ENCODE measurements around the gene MRPL12. TPM values are rescaled to one million over a fixed set of nuclear protein-coding genes. Genes with fewer than 3 reads are reported as not detected.

Gene MRPL12
- total and polyA plus RNA-seq, 2 of the 13 experiments (the other 11 are each of a cell fraction or from before 2014, with no cell fraction given) = 39.1 to 94.1 TPM

GRCh38 chr17:81733507-81734404 is 30.6 kb downstream of the MRPL12 start (continued):
- peak; percentile 68 for TF ChIP-seq ZBTB33 (CRISPR knock-in tag; IDR thresholded peaks at IDR 0.05)
- TF ChIP-seq RFXAP (CRISPR knock-in tag; IDR thresholded peaks at IDR 0.05; ENCODE audit: borderline replicate concordance) = peak; percentile 62; the same call in 1 of the 2 replicates
- no peak for TF ChIP-seq NR1H2 (CRISPR knock-in tag; IDR thresholded peaks at IDR 0.05; ENCODE audit: borderline replicate concordance, low read depth)
- TF ChIP-seq JARID2 (CRISPR knock-in tag; IDR thresholded peaks at IDR 0.05; ENCODE audit: insufficient replicate concordance) = peak; percentile 51
- peak; percentile 34; the same call in 1 of the 2 replicates for TF ChIP-seq FOXK1 (CRISPR knock-in tag; IDR thresholded peaks at IDR 0.05; ENCODE audit: borderline replicate concordance, low read depth)
- no peak for TF ChIP-seq ZBTB40 (IDR thresholded peaks at IDR 0.05)
- peak; percentile 51; the same call in 1 of the 2 replicates for TF ChIP-seq ZBTB40 (CRISPR knock-in tag; IDR thresholded peaks at IDR 0.05)
- TF ChIP-seq HBP1 (CRISPR knock-in tag; IDR thresholded peaks at IDR 0.05; ENCODE audit: low read depth) = 0 out of 2 replicates have a peak, but pooled peaks have one; percentile 39
- peak; percentile 99 for TF ChIP-seq HNRNPL (IDR thresholded peaks at IDR 0.05; ENCODE audit: low read depth, low read length)
- peak; percentile 74 for TF ChIP-seq GATAD1 (CRISPR knock-in tag; IDR thresholded peaks at IDR 0.05)
- TF ChIP-seq MTF1 (CRISPR knock-in tag; IDR thresholded peaks at IDR 0.05) = no peak
- peak; percentile 69; the same call in 1 of the 2 replicates for TF ChIP-seq SMC3 (IDR thresholded peaks at IDR 0.05; ENCODE audit: low read length)
- TF ChIP-seq NONO (IDR thresholded peaks at IDR 0.05) = no peak
- TF ChIP-seq NONO (CRISPR knock-in tag; conservative IDR thresholded peaks at IDR 0.05) = peak; percentile 85

All from HepG2 (cell line).